Medulla oblongata (tissue), 1 donor: ENCODE results near the gene MRTFA.
A peak's percentile ranks its signal among the peaks of the same experiment; 100 is the strongest.

ENCODE experiments used
- DNase-seq: peaks from one replicate; pipeline ENCODE4 v3.0.0-alpha.2; 2015; ENCODE audit errors: extremely low spot score

MRTFA gene

DNA sequence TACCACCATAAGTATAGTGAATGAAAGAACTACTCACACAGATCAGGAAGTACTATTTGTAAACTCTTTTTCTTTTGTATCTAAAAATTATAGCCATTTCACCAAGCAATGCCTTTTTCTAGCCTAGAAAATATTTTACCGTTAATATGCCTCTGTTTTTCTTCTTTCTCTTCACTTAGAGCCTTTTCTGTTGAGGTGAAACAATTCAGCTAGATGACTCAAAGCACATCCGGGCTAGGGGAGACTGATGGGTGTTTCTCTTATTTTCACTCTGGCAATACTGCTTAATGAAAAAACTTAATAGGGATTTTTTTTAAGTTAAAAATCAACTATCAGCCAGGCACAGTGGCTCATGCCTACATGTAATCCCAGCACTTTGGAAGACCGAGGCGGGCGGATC is 172.8 kb downstream of the MRTFA start:
- DNase-seq = no peak

DNA sequence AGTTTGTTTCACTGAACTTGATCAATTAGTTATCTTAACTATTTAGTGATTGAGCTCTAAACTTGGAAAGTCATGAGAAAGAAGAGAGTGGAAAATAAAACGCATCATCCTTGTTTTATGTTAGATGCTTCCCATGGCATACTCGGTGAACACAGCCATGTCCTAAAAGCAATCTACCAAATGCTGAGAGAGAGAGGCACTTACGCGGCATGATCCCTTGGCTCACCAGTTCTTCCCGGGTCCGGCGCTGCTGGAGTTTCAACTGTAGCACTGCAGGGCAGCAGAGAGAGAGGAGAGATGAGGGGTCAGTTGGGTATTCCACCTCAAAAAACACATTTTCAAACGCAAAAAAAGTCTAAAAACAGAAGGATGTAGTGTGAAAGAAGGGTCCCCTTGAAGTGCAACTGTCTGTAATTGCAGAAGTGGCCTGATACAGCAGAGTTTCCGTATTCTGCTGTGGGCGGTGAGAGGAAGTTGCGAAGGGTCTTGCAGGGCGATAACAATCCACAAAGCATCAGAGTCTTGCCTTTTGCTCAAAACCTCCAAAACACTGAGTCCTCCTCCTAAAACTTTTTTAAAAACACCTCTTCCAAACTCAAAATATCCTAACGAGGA is 173.4 kb downstream of the MRTFA start:
- DNase-seq = peak; percentile 64

DNA sequence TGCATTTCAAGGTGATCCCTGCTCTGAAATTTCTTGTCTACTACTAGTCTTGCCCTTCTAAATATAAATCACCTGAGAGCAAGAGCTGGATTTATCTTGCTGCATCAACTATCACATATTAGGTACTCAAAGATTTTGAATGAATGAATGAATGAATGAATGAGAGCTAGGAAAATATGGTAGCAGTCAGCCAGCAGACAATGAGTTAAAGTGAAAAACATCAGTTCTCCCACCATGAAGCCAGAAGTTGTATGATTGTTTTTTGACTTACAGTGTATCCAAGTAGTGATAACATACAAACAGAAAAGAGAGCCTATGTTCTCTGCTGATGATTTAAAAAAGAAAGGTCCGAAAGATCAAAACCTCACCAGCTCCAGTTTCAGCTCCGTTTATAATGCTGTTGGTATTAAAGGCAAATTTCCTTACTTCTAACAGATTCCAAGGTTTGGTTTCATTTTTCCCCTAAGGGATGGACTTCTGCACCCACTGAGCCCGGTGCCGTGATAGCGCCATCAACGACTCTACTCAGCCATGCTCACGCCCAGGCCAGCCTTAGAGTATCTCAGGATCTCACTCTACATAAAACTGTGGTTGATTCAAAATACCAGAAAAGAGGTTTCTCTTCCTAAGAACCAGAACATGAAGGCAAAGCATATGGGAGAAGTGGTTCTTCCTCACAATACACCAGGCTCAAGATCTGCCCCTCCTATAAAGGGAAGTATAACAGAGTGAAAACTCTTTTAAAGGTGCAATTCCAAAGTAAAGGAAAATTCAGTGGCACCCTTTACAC is 174.1 kb downstream of the MRTFA start:
- peak; percentile 27 for DNase-seq

DNA sequence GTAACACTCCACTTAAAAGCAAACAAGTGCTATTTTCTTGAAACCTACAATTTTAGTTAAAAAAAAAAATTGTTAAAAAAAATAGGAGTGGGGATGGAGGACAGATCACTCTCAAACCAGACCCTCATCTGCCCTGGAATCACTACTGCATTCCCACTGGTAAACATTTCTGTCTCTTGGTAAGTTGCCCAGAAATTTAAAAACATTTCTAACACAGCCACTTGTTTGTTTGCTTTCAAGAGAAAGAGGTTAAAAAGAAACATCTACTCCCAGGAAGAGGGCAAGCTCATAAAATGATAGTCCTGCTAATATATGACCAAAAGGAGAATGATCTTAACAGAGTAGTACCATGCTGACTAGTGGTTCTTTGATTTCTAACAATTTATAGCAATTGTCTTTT is 182.8 kb downstream of the MRTFA start:
- no peak for DNase-seq

DNA sequence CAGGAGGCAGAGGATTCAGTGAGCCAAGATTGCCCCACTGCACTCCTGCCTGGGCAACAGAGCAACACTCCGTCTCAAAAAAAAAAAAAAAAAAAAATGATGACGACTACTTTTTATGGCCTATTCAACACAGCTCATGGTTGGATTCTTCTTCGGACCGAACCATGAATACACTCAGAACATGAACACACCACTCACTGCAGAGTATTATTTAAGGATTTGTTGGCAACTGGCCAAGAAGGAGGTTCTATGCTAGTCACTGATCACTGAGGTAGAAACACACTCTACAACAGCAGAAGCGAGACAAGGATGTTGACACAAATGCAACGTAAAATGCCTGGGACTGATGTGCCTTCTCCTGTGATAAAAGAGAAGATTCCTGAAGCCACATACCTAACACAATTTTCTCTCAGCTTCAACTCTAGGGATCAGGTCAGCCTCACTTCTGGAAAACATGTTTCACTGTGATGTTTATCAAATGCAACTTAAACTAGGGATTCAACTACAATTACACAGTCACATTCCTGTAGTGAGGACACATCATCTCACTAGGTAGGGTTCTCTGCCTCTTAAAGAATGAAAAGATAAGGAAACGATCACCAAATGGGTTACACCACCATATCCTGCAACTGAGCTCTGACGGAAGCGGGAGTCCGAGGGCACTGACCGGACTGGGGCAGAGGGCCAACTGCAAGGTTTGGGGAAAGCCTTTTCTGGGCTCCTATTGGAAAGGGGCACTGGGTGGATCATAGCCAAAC is 183.6 kb downstream of the MRTFA start:
- DNase-seq = no peak

DNA sequence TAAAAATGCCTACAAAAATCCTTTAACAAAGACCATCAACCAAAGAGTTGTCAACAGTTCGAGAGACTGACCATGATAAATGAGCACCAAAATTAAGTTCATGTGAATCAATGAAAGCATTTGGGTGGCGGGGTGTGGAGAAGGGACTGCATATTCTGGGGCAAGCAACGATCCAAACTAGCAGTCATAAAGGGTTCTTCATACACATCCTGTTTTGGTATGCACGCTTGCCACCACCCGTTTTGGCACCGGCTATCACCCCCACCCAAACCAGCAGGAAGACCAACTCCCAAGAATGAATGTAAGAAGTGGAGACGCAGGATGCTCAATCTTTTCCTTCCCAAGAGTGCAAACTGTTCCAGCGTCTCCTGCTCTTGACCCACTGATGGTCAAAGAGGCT is 185.3 kb downstream of the MRTFA start:
- no peak for DNase-seq

DNA sequence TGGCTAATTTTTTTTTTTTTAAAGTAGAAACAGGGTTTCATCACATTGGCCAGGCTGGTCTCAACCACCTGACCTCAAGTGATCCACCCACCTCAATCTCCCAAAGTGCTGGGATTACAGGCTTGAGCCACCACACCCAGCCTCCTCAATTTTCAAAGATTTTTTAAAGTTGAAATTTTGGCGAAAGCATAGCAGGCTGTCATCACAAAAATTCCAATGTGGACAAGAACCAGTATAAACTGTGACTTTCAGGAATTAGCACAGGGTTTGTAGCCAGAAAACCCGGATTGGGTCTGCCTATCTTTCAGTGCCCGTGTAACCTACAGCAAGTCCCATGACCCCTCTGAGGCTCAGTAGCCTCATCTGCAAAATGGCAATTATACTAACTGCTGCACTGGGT is 185.9 kb downstream of the MRTFA start:
- DNase-seq = no peak

DNA sequence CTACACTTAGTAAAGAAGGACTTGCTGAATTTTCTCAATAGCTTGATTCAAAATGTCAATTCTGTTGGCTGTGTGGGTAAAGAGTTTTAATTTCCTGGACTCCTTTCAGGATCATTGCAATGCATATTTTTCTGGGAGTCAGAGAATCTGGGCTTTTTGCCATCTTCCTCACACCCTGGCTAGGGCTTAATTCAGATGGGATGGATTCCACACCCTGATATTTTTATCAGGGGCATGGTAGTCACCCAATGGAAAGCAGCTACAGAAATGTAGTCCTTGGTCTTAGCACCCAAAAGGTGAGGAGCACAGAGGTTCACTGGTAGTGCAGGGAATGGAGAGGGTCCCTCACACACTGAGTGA is 186.9 kb downstream of the MRTFA start:
- no peak for DNase-seq

DNA sequence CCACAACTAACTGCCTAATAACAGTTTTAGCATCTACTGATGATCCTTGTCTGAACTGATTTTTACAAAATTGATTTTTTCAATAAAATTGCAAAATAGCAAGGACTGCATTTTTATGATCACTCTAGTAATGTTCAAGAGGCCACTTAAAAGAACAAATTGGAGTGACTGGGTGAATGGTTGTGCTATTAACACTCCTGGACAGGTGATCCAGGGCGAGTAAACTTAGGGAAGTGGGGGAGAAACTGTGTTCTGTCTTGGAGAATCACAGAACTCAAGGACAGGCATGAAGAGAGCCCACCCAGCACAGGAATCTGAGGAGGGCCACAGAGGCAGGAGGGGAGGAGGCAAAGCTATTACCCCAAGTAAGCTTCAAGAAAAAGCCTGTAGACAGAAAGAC is 190.3 kb downstream of the MRTFA start:
- no peak for DNase-seq

DNA sequence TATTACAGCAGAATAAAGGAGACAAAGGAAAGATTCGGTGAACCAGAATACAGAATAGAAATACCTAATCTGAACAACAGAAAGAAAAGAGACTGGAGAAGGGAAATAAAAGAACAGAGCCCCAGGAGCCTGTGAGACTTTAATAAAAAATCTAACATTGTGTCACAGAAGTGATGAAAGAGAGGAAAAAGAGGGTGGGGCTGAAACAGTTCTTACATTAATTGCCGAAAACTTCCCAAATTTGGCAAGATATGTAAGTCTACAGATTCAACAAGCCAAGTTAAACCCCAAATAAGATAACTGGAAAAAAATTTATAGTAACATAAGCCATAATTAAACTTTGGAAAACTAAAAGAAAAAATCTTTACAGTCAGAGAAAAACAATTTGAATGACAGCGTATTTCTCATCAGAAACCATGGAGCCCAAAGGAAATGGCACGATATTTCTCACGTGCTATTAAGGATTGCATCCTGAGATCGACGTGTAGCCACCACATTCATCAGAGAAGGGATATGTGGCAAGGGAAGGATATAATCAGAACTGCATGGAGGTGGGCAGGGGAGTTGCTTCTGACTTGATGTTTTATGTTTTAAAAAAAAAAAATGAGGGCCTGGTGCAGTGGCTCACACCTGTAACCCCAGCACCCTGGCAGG is 192.2 kb downstream of the MRTFA start:
- no peak for DNase-seq

DNA sequence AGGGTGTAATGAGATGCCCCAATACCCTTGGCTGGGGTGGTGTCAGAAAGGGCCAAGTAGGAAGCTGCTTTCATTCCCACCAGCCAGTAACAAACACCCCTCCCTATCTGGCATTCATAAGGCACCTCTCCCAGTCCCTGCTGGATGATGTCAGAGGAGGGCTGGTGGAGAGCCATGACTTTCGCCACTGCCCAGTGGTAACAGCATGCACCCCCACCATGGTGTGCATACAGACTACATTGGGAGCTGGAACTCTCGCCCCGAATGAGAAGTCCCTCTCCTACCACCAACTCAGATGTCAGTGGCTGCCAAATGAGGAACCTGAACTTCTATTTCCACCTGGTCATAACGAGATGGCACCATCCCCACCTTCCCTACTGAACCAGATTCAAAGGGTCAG is 192.8 kb downstream of the MRTFA start:
- no peak for DNase-seq

DNA sequence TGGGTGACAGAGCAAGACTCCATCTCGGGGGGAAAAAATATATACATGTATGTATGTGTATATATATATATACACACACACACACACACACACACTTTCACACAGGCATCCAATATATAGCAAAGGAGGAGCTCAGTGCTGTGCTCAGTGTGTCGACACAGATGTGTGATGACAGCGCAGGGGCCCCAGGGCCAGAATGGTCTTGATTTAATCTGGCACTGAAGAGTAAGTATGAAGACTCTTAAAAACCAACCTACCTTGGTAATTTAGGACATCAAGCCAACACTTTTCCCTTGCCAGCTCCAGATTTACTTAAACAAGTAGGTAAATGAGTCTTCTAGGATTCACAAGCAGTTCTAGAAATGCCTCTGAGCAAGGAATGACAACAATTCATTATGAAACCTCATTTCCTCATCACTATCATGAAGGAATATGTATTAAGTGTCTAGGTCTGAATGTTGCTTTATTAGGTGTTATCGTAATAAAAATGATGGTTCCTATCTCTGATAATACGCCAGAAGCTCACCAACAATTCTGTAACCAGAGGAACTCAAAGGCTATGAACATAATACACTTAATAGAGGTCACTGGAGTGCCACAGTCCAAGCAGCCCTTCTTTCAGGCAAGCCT is 194.6 kb downstream of the MRTFA start:
- no peak for DNase-seq

DNA sequence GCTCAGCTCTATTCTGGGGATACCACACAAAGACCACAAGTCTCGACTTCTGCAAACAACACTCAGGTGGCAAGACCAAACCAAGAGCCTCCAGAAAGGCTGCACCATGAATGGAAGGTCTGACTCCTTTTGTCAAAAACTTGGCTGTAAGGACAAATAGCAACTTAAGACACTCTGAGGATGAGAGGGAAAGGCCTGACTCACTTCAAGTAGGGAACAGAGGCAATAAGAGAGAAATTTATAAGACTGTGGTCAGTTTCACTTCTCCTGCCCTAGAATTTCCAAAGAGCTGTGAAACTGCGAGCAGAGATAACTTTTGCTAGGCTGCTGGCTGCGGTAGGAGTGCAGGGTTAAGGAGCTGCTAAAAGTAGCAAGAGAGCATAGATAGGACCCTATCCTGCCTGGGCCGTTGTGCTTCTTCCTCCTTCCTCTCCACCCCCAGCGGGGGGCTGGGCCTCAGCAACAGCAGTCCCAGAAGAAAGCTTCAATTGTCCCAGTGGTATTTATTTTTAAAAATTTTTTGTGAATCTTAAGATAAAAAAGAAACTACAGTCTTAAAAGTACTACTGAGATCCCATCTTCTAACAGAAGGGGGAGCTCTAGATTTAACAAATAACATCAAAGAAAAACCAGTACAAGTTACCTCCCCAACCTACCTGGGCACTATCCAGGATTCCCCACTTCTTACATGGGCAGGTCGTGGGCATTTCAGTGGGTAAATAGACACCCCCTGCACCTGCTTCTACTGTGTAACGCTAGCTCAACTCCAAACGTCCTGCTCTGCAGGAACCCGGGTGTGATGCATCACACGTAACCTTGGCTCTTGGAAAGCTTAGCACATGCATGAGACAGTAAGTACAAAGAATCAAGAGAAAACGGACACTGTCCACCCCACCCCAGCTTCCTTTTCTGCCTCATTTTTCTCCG is 199.8 kb downstream of the MRTFA start:
- DNase-seq = peak; percentile 84

DNA sequence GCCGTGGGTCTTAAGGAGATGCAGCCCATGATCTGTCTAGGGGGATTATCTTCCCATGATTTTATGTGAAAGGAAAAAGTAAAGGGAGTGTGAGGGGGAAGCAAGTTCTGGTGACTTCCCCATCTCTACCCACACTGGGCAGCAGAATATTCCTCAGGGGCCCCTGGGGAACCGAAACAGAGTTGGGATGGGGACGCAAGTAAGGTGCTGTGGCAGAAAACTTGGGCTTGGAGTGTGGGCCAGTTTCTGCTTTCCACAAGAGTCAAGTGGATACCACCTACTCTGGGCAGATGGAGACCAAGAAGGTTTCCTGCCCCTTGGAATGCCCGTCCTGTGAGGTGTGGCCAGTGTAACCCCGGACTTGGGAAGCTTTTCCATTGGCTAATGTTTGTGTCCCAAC is 201.8 kb downstream of the MRTFA start:
- no peak for DNase-seq

DNA sequence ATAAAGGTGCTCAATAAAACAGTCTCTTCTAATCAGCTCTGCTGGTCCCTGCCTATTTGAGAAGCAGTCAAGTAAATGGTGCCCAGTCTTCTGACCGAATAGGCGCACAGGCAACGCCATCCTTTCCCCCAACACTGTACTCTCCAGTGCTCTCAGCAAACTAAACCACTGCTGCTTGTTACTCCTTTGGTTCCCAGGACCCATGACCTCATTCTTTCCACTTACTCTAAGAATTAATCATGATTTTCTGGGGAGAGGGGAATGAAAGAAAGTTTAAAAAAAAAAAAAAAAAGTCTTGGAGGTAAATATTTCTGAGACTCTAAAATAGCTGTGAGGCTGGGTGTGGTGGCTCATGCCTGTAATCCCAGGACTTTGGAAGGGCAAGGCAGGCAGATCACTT is 202.4 kb downstream of the MRTFA start:
- DNase-seq = no peak

DNA sequence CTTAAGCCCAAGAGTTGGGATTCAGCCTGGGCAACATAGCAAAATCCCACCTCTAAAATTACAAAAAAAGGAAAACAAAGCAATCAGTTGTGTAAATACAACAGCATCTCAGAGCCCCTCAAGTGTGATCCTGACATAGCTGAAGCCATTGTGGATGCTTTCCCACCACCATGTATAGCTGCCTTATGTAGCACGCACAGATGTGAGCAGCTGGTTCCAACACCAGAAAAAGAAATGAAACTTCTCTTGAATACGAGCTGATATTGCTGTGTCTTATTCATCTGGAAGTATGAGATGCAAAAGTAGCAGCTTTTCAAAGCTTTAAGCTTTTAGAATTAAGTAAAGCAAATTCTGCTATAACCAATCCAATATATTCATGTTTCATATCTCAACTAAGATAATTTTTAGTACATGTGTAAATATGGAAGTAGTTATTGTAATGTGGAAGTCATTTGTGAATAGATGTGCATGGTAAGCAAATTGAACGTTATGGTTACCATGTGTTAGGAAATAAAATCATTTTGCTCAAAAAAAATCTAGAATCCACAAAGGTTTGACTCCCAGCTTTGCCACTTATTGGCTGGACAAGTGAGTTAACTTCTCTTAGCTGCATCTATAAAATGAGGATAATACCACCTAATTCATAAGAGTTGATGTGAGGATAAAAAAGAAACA is 203.0 kb downstream of the MRTFA start:
- DNase-seq = no peak

DNA sequence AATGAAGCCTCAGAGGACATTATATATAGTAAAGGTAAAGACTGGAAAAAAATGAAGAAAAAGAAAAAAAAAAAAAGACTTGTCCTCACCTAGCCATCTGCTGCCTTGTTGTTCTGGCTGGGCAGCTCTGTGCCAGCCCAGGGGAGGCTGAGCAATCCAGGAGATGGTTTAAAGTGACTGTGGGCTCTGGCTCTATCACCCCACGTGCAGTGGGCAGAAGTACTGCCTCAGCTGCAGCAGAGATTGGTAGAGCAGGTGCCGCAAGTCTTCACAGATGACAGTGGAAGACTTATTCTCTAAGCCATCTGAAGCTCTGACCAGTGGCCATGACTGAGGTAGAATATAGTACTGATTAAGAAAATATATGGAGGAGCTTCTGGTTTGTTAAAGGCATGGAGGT is 203.9 kb downstream of the MRTFA start:
- no peak for DNase-seq

DNA sequence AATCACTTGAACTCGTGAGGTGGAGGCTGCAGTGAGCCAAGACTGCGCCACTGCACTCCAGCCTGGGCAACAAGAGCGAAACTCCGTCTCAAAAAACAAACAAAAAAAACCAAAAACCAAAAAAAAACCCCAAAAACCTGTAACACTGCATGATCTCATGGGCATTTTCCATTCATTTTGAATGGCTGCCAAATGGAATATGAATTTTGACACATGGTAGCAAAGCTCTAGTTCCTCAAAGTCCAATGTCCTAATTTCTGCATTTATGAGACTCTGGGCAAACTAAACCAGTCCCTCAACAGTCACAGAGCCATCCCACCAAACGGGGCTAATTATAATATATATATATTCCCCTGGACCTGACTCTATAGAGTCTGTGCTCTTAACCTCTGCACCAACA is 204.4 kb downstream of the MRTFA start:
- DNase-seq = no peak

DNA sequence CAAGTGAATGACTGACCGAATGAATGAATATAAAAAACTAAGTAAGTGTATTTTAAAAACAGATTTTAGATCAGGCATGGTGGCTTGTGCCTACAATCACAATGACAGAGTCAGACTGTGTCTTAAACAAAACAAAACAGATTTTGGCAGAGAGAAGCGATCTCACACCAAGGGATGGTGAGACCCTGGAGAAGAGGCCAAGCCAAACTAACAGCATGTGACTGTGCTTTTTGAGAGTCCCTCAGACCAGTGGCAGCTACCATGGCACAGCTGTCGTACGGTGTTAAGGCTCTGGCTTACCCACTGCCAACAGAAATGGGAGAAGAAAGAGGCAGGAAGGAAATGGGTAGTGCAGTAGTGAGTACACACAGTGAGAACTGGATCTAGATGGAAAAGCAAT is 205.5 kb downstream of the MRTFA start:
- DNase-seq = no peak

DNA sequence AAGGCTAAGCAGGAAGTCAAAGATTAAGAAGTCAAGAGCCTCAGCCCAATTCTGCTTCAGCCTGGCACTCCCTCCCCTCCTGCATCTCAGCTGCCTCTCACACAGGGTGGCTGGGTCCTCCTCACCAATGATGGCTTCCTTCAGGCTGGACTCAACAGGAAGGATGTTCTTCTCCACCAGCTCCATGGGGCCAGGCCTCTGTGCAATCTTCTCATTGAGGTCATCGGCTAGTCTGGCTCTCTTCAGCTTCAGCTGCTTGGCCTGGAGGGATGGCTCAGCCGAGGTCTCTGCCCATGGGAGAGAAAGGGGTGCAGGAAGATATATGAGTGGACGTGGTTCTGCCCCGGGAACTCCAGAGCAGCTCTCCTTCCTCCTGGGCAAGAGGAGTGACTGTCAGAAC is 207.0 kb downstream of the MRTFA start:
- no peak for DNase-seq
